H9 (cell line): Measurements from ENCODE around the gene GGA1. TPM values are rescaled to one million over a fixed set of nuclear protein-coding genes. Genes with fewer than 3 reads are reported as not detected.

Experiments used
- DNase-seq: peaks from one replicate; pipeline ENCODE4 v3.0.0-alpha.2; 2017
- H2AFZ ChIP-seq: one replicate; pipeline ENCODE4 v1.6.1; 2013; ENCODE audit warnings: mild to moderate bottlenecking, low read length, control low read depth, moderate library complexity
- H2AK5ac ChIP-seq: 2 replicates; pipeline ENCODE4 v1.6.1; 2013; ENCODE audit warnings: low read length, control low read depth, mixed read lengths; ENCODE audit not compliant: insufficient read length
- H2BK120ac ChIP-seq: one replicate; pipeline ENCODE4 v1.6.1; 2013; ENCODE audit warnings: low read depth, mild to moderate bottlenecking, low read length, control low read depth, inconsistent platforms; ENCODE audit not compliant: poor library complexity, severe bottlenecking
- H2BK12ac ChIP-seq: 2 replicates; pipeline ENCODE4 v1.6.1; 2013; ENCODE audit warnings: low read length, control low read depth, mixed read lengths, low read depth; ENCODE audit not compliant: insufficient read length
- H2BK15ac ChIP-seq: 2 replicates; pipeline ENCODE4 v1.6.1; 2013; ENCODE audit warnings: low read depth, low read length, control low read depth
- H2BK20ac ChIP-seq: one replicate; pipeline ENCODE4 v1.6.1; 2013; ENCODE audit warnings: low read depth, mild to moderate bottlenecking, low read length, control low read depth, inconsistent platforms; ENCODE audit not compliant: poor library complexity, severe bottlenecking
- H2BK5ac ChIP-seq: 2 replicates; pipeline ENCODE4 v1.6.1; 2013; ENCODE audit warnings: low read length, control low read depth, mixed read lengths; ENCODE audit not compliant: insufficient read length
- H3K14ac ChIP-seq: 2 replicates; pipeline ENCODE4 v1.6.1; 2013; ENCODE audit warnings: low read length, control low read depth; ENCODE audit not compliant: insufficient read depth
- H3K18ac ChIP-seq: 2 replicates; pipeline ENCODE4 v1.6.1; 2013; ENCODE audit warnings: low read depth, mild to moderate bottlenecking, mixed read lengths, low read length, control low read depth; ENCODE audit not compliant: insufficient read length
- H3K23ac ChIP-seq: 2 replicates; pipeline ENCODE4 v1.6.1; 2013; ENCODE audit warnings: low read length, control low read depth, mixed read lengths, low read depth; ENCODE audit not compliant: insufficient read length
- H3K23me2 ChIP-seq: 2 replicates; pipeline ENCODE4 v1.6.1; 2013; ENCODE audit warnings: low read depth, mild to moderate bottlenecking, mixed read lengths, low read length, control low read depth; ENCODE audit not compliant: insufficient read length, poor library complexity, severe bottlenecking
- H3K27ac ChIP-seq: 2 replicates; pipeline ENCODE4 v1.5.1; 2013; ENCODE audit warnings: low read length, control low read depth, mixed read lengths, low read depth; ENCODE audit not compliant: insufficient read length
- H3K27me3 ChIP-seq: 2 replicates; pipeline ENCODE4 v1.6.1; 2013; ENCODE audit warnings: low read length, control low read depth, inconsistent platforms; ENCODE audit not compliant: insufficient read depth
- H3K4ac ChIP-seq: 2 replicates; pipeline ENCODE4 v1.6.1; 2013; ENCODE audit warnings: low read depth, mild to moderate bottlenecking, control low read depth, inconsistent platforms, low read length, moderate library complexity
- H3K4me1 ChIP-seq: 2 replicates; pipeline ENCODE4 v1.6.1; 2013; ENCODE audit warnings: low read length, control low read depth, inconsistent platforms; ENCODE audit not compliant: insufficient read depth
- H3K4me2 ChIP-seq: 2 replicates; pipeline ENCODE4 v1.6.1; 2013; ENCODE audit warnings: low read length, control low read depth, mixed read lengths; ENCODE audit not compliant: insufficient read length, insufficient read depth
- H3K56ac ChIP-seq: 2 replicates; pipeline ENCODE4 v1.6.1; 2013; ENCODE audit warnings: low read depth, mild to moderate bottlenecking, mixed read lengths, low read length, control low read depth; ENCODE audit not compliant: insufficient read length
- H3K79me1 ChIP-seq: 2 replicates; pipeline ENCODE4 v1.6.1; 2013; ENCODE audit warnings: low read depth, mild to moderate bottlenecking, moderate library complexity, low read length, control low read depth, inconsistent platforms; ENCODE audit not compliant: insufficient read depth, poor library complexity, severe bottlenecking
- H3K79me2 ChIP-seq: 2 replicates; pipeline ENCODE4 v1.6.1; 2013; ENCODE audit warnings: low read length, control low read depth, inconsistent platforms; ENCODE audit not compliant: insufficient read depth
- H3K9ac ChIP-seq: 2 replicates; pipeline ENCODE4 v1.6.1; 2013; ENCODE audit warnings: low read length, control low read depth, mixed read lengths; ENCODE audit not compliant: insufficient read length; ENCODE audit errors: extremely low read depth
- H3K9me3 ChIP-seq: one replicate; pipeline ENCODE4 v1.6.1; 2013; ENCODE audit warnings: low read depth, low read length, inconsistent platforms; ENCODE audit not compliant: control insufficient read depth
- H3T11ph ChIP-seq: one replicate; pipeline ENCODE4 v1.6.1; 2013; ENCODE audit warnings: mild to moderate bottlenecking, low read length, control low read depth, inconsistent platforms
- H4K20me1 ChIP-seq: one replicate; pipeline ENCODE4 v1.6.1; 2013; ENCODE audit not compliant: control insufficient read depth, insufficient read length, insufficient read depth
- H4K5ac ChIP-seq: 2 replicates; pipeline ENCODE4 v1.6.1; 2013; ENCODE audit warnings: low read depth, mild to moderate bottlenecking, mixed read lengths, low read length, control low read depth; ENCODE audit not compliant: insufficient read length
- H4K8ac ChIP-seq: replicated peaks from 2 replicates; pipeline ENCODE4 v1.6.1; 2013; ENCODE audit warnings: low read length, control low read depth, mixed read lengths, low read depth; ENCODE audit not compliant: insufficient read length
- H4K91ac ChIP-seq: 2 replicates; pipeline ENCODE4 v1.6.1; 2013; ENCODE audit warnings: low read depth, mild to moderate bottlenecking, moderate library complexity, mixed read lengths, low read length, control low read depth; ENCODE audit not compliant: insufficient read length
- H3K27ac Mint-ChIP-seq, 3 experiments: 2 replicates in 2 of 3; 3 replicates in 1 of 3; pipeline ENCODE4 v1.8.0; 2020 to 2021; ENCODE audit warnings: mixed read lengths in 3 of 3, mild to moderate bottlenecking in 1 of 3, moderate library complexity in 1 of 3
- H3K27me3 Mint-ChIP-seq: 2 replicates; pipeline ENCODE4 v1.8.0; 2021; ENCODE audit warnings: low read depth, mild to moderate bottlenecking, moderate library complexity, mixed read lengths
- H3K36me3 Mint-ChIP-seq, 3 experiments: 2 replicates in 2 of 3; 3 replicates in 1 of 3; pipeline ENCODE4 v1.8.0; 2020 to 2021; ENCODE audit warnings: low read depth in 3 of 3, mixed read lengths in 3 of 3; ENCODE audit not compliant: insufficient read depth in 1 of 3
- H3K4me1 Mint-ChIP-seq, 2 experiments: 2 replicates each; pipeline ENCODE4 v1.8.0; 2020; ENCODE audit warnings: mixed read lengths in 2 of 2
- H3K4me3 Mint-ChIP-seq, 2 experiments: 2 replicates in 1 of 2; 3 replicates in 1 of 2; pipeline ENCODE4 v1.8.0; 2020 to 2021; ENCODE audit warnings: mild to moderate bottlenecking in 2 of 2, mixed read lengths in 2 of 2, moderate library complexity in 1 of 2
- H3K9me3 Mint-ChIP-seq, 2 experiments: 2 replicates in 1 of 2; 3 replicates in 1 of 2; pipeline ENCODE4 v1.8.0; 2020; ENCODE audit warnings: mild to moderate bottlenecking in 2 of 2, mixed read lengths in 2 of 2, moderate library complexity in 1 of 2
- WGBS: extraction: QIAGEN DNeasy Blood & Tissue Kit; methylation state at CpG from one replicate; pipeline ENCODE4 v1.1.7; 2013; ENCODE audit warnings: missing lambda C conversion rate, low lambda C conversion rate, mixed read lengths; ENCODE audit not compliant: insufficient read length; ENCODE audit errors: extremely low coverage; 5-methylcytosine and 5-hydroxymethylcytosine counted together
- total RNA-seq: library from RNA; stranded (reverse); gene quantifications from 2 replicates; pipeline ENCODE4 v1.2.1, GENCODE V29; 2021
- TF ChIP-seq, protein P1 (sequence below): fragments of 200-600 bp; sonication (generic); conservative IDR thresholded peaks from 3 replicates; pipeline ENCODE4 v1.8.0; 2021; ENCODE audit warnings: antibody characterized with exemption, mild to moderate bottlenecking

GGA1 gene
- total RNA-seq, 1 experiment from 2014 or later: 61.7 TPM

- Histone ChIP-seq H2BK15ac (no peak overlapping the region), H3K14ac (no peak overlapping the region), H4K91ac (no peak overlapping the region), H2AFZ (no peak overlapping the region), H2AK5ac (no peak overlapping the region), H3K4me2 (no peak overlapping the region), H2BK20ac (no peak overlapping the region), H3K23ac (no peak overlapping the region), H3K9ac (no peak overlapping the region), H3K27ac (no peak overlapping the region), H2BK5ac (no peak overlapping the region), H4K5ac (no peak overlapping the region), H3K79me2 (no peaks in the 10 kb centered on the region), H3K4me1 (no peaks in the 10 kb centered on the region), H3T11ph (no peak overlapping the region), H4K20me1 (no peaks in the 10 kb centered on the region), H3K9me3 (no peaks in the 10 kb centered on the region), H3K23me2 (no peaks in the 10 kb centered on the region), H3K27me3 (no peaks in the 10 kb centered on the region), H2BK12ac (no peak overlapping the region), H3K79me1 (no peaks in the 10 kb centered on the region), H3K56ac (no peak overlapping the region), H2BK120ac (no peak overlapping the region), H3K18ac (no peak overlapping the region), H4K8ac (no peak overlapping the region), H3K4ac (no peak overlapping the region)
- H3K9me3 Mint-ChIP-seq: no peaks in the 10 kb centered on the region
- no peak overlapping the region for H3K4me3 Mint-ChIP-seq
- TF ChIP-seq, protein P1, sequence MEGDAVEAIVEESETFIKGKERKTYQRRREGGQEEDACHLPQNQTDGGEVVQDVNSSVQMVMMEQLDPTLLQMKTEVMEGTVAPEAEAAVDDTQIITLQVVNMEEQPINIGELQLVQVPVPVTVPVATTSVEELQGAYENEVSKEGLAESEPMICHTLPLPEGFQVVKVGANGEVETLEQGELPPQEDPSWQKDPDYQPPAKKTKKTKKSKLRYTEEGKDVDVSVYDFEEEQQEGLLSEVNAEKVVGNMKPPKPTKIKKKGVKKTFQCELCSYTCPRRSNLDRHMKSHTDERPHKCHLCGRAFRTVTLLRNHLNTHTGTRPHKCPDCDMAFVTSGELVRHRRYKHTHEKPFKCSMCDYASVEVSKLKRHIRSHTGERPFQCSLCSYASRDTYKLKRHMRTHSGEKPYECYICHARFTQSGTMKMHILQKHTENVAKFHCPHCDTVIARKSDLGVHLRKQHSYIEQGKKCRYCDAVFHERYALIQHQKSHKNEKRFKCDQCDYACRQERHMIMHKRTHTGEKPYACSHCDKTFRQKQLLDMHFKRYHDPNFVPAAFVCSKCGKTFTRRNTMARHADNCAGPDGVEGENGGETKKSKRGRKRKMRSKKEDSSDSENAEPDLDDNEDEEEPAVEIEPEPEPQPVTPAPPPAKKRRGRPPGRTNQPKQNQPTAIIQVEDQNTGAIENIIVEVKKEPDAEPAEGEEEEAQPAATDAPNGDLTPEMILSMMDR: no peak
- H3K36me3 Mint-ChIP-seq: peaks cover 10 to 70% (median 57%) of the 10 kb centered on the region in 3 experiments; a peak in 6 of 7 replicates
- no peak overlapping the region for H3K27ac Mint-ChIP-seq
- H3K27me3 Mint-ChIP-seq: no peaks in the 10 kb centered on the region
- DNase-seq: no peak
- H3K4me1 Mint-ChIP-seq: no peaks in the 10 kb centered on the region
- no CpG with 5 or more reads among the region's 17 CpGs for WGBS
Observed at GRCh38 chr22:37650463-37651136, 42.0 kb downstream of the GGA1 start.
